ENCODE measurements around the gene OR52N2.

OR52N2 gene

DNA sequence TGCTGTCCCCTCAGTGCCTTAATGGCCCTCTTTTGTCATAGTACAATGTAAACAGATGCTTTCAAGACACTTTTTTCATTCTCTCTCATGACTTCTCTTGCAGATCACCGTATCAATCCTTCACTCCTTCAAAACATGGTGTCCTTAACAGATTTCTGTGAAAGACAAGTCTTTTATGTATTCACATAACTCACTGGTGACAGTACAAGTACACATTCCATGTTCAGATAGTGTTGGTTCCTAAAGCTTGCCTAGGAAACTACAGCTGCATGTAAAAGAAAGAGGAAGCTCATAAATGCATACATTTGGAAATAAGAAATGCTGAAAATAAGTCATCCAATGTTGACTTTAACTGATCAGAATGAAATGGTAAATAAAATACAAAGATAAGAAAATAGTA lies 38.0 kb downstream of the OR52N2 start:
- Histone ChIP-seq H4K20me1 (ENCODE audit: insufficient read depth, low read length) (no peaks in the 10 kb centered on the region), H3K4me3 (ENCODE audit: low read length) (no peak overlapping the region), H3K79me2 (ENCODE audit: low read length) (no peaks in the 10 kb centered on the region), H3K27ac (ENCODE audit: low read length) (no peak overlapping the region), H3K4me2 (ENCODE audit: low read depth, low read length) (no peak overlapping the region), H3K9me2 (replicated peaks; ENCODE audit: insufficient read depth, low read length) (no peaks in the 10 kb centered on the region), H3K27me3 (replicated peaks; ENCODE audit: insufficient read depth, low read length) (no peaks in the 10 kb centered on the region), H3K9me3 (replicated peaks; ENCODE audit: insufficient read depth, low read length) (no peaks in the 10 kb centered on the region), H3K4me1 (ENCODE audit: low read length) (no peaks in the 10 kb centered on the region), H2AFZ (ENCODE audit: low read length) (no peak overlapping the region), H3K36me3 (replicated peaks; ENCODE audit: insufficient read depth, low read length) (no peaks in the 10 kb centered on the region), H3K9ac (ENCODE audit: low read length) (no peak overlapping the region), H3F3A (ENCODE audit: insufficient read depth, low read length) (no peaks in the 10 kb centered on the region)
- no peak for TF ChIP-seq EZH2 (optimal IDR thresholded peaks at IDR 0.05; ENCODE audit: low read depth, low read length)
- no peak for TF ChIP-seq EZH2phosphoT487 (IDR thresholded peaks at IDR 0.05; ENCODE audit: low read length)
- TF ChIP-seq, protein P1, sequence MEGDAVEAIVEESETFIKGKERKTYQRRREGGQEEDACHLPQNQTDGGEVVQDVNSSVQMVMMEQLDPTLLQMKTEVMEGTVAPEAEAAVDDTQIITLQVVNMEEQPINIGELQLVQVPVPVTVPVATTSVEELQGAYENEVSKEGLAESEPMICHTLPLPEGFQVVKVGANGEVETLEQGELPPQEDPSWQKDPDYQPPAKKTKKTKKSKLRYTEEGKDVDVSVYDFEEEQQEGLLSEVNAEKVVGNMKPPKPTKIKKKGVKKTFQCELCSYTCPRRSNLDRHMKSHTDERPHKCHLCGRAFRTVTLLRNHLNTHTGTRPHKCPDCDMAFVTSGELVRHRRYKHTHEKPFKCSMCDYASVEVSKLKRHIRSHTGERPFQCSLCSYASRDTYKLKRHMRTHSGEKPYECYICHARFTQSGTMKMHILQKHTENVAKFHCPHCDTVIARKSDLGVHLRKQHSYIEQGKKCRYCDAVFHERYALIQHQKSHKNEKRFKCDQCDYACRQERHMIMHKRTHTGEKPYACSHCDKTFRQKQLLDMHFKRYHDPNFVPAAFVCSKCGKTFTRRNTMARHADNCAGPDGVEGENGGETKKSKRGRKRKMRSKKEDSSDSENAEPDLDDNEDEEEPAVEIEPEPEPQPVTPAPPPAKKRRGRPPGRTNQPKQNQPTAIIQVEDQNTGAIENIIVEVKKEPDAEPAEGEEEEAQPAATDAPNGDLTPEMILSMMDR (IDR thresholded peaks at IDR 0.05; ENCODE audit: low read length) = no peak
- DNase-seq = no peak

DNA sequence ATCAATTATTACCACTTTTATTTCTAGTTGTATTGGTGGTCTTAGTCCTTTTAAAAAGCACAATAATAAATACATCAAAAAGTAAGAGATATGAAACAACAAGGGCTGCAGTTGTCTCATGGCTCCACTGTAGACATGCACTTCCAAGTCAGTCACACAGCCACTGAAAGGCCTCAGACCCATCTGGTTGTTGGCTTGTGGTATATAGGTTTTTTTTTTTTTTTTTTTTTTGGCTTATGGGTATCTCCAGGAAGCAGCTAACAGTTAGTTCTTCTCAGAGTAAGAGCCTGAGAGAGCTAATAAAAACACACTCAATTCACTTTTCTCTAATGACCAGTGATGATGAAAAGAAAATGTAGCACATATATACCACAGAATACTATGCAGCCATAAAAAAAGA lies 39.0 kb downstream of the OR52N2 start:
- Histone ChIP-seq H3K27me3 (replicated peaks; ENCODE audit: insufficient read depth, low read length) (no peaks in the 10 kb centered on the region), H3K4me3 (ENCODE audit: low read length) (no peak overlapping the region), H3K79me2 (ENCODE audit: low read length) (no peaks in the 10 kb centered on the region), H3K27ac (ENCODE audit: low read length) (no peak overlapping the region), H3K4me2 (ENCODE audit: low read depth, low read length) (no peak overlapping the region), H3K4me1 (ENCODE audit: low read length) (no peaks in the 10 kb centered on the region), H3K9me3 (replicated peaks; ENCODE audit: insufficient read depth, low read length) (no peaks in the 10 kb centered on the region), H4K20me1 (ENCODE audit: insufficient read depth, low read length) (no peaks in the 10 kb centered on the region), H3K9me2 (replicated peaks; ENCODE audit: insufficient read depth, low read length) (no peaks in the 10 kb centered on the region), H2AFZ (ENCODE audit: low read length) (no peak overlapping the region), H3K36me3 (replicated peaks; ENCODE audit: insufficient read depth, low read length) (no peaks in the 10 kb centered on the region), H3F3A (ENCODE audit: insufficient read depth, low read length) (no peaks in the 10 kb centered on the region), H3K9ac (ENCODE audit: low read length) (no peak overlapping the region)
- DNase-seq = no peak
- TF ChIP-seq EZH2 (optimal IDR thresholded peaks at IDR 0.05; ENCODE audit: low read depth, low read length) (no peak), EZH2phosphoT487 (IDR thresholded peaks at IDR 0.05; ENCODE audit: low read length) (no peak)
- TF ChIP-seq, protein P1 (IDR thresholded peaks at IDR 0.05; ENCODE audit: low read length) = no peak

DNA sequence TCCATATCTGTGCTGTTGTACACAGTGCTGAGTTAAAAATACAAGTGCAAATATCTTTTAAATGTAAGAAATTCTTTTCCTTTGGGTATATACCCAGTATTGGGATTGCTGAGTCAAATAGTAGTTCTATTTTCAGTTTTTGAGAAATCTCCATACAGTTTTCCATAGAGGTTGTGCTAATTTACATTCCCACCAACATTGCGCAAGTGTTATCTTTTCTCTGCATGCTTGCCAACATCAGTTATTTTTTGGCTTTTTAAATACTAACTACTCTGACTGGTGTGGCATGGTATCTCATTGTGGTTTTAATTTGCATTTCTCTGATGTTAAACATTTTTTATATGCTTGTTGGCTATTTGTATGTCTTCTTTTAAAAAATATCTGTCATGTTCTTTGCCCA lies 42.3 kb downstream of the OR52N2 start:
- no peak for DNase-seq
- H4K20me1 ChIP-seq (ENCODE audit: insufficient read depth, low read length) = no peaks in the 10 kb centered on the region
- H3K27ac ChIP-seq (ENCODE audit: low read length) = no peak overlapping the region
- H3K9me2 ChIP-seq (replicated peaks; ENCODE audit: insufficient read depth, low read length) = no peaks in the 10 kb centered on the region
- no peaks in the 10 kb centered on the region for H3K79me2 ChIP-seq (ENCODE audit: low read length)
- H3K4me2 ChIP-seq (ENCODE audit: low read depth, low read length) = no peak overlapping the region
- no peaks in the 10 kb centered on the region for H3F3A ChIP-seq (ENCODE audit: insufficient read depth, low read length)
- no peaks in the 10 kb centered on the region for H3K4me1 ChIP-seq (ENCODE audit: low read length)
- H3K9ac ChIP-seq (ENCODE audit: low read length) = no peak overlapping the region
- H2AFZ ChIP-seq (ENCODE audit: low read length) = no peak overlapping the region
- no peaks in the 10 kb centered on the region for H3K9me3 ChIP-seq (replicated peaks; ENCODE audit: insufficient read depth, low read length)
- H3K4me3 ChIP-seq (ENCODE audit: low read length) = no peak overlapping the region
- H3K36me3 ChIP-seq (replicated peaks; ENCODE audit: insufficient read depth, low read length) = no peaks in the 10 kb centered on the region
- no peaks in the 10 kb centered on the region for H3K27me3 ChIP-seq (replicated peaks; ENCODE audit: insufficient read depth, low read length)
- TF ChIP-seq, protein P1 (IDR thresholded peaks at IDR 0.05; ENCODE audit: low read length) = no peak
- TF ChIP-seq EZH2 (optimal IDR thresholded peaks at IDR 0.05; ENCODE audit: low read depth, low read length) (no peak), EZH2phosphoT487 (IDR thresholded peaks at IDR 0.05; ENCODE audit: low read length) (no peak)

All from MM.1S (cell line).